Activated CD8-positive, alpha-beta memory T cell treated with anti-CD3 and anti-CD28 coated beads for 36 hours (primary cell): ENCODE results near the gene LRRC4. TPM values are rescaled to one million over a fixed set of nuclear protein-coding genes. Genes with fewer than 3 reads are reported as not detected.

Experiments
- CTCF ChIA-PET: fragments of 350-600 bp; sonication (Branson Sonifier 250); formaldehyde crosslinking; loops from one replicate; lab custom pipeline; 2021; ENCODE audit warnings: antibody characterized with exemption; lab: Charles Lee
- POLR2A ChIA-PET: fragments of 350-600 bp; sonication (Branson Sonifier 250); formaldehyde crosslinking; loops from one replicate; lab custom pipeline; 2021; ENCODE audit warnings: antibody characterized with exemption; lab: Charles Lee
- total RNA-seq, 2 experiments: library from RNA; stranded (reverse); gene quantifications; one replicate each; pipeline ENCODE4 v1.2.3, GENCODE V29; 2021

The LRRC4 gene
- total RNA-seq, 2 experiments from 2014 or later = 0.13 TPM; not detected in 1

GRCh38 chr7:128060018-128060417 is 28.8 kb upstream of the LRRC4 start:
- ChIA-PET POLR2A (no interaction called here), CTCF (no interaction called here)

GRCh38 chr7:128059143-128059988 is 28.1 kb upstream of the LRRC4 start:
- CTCF ChIA-PET = interaction anchor here (1.2 to 1.8 kb wide), 2 partner anchors 10 to 150 kb away, joined by 3 to 6 read pairs; no protein-coding TSS in a partner anchor
- POLR2A ChIA-PET = no interaction called here

DNA sequence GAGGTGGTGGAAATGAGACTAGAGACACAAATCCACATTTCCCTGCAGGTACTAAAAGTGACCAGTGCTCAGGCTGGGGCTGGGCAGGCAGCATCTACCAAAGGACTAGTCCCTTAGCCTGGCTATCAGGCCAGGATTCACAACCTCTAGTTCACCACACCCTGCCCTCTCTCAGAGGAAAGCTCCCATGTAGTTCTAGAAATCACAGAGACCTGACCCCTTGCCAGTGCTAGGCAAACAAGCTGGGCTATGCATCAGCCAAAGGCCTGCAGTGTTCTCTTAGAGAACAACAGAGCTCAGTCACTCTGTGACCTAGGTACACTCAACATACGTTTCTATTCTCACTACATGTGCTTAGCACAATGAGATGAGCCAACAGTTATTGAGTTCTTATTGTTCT is 26.7 kb upstream of the LRRC4 start:
- POLR2A ChIA-PET = no interaction called here
- CTCF ChIA-PET = interaction anchor here (1.0 to 1.8 kb wide), 3 partner anchors 9 to 152 kb away, joined by 3 to 6 read pairs (median 3); no protein-coding TSS in a partner anchor

DNA sequence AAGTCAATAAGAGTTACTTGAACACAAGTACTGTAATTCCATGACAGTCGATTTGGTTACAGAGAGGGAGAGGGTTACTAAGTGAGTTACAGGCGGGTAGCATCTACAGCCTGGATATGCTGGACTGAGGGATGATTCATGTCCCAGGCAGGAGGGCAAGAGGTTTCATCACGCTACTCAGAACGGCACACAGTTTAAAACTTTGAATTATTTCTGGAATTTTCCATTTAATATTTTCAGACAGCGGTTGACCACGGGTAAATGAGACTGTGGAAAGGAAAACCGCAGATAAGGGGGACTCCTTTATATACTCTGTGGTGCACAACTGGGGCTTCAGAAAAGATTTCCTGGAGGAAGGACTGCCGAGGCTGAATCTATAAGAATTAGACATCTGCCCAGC is 25.7 kb upstream of the LRRC4 start:
- POLR2A ChIA-PET = no interaction called here
- CTCF ChIA-PET = no interaction called here

- ChIA-PET CTCF (no interaction called here), POLR2A (no interaction called here)
These were observed 24.4 kb upstream of the LRRC4 start for GRCh38 chr7:128055637-128056036.

- ChIA-PET CTCF (no interaction called here), POLR2A (interaction anchor here (0.6 kb wide), 1 partner anchor 280 kb away, joined by 3 read pairs; no protein-coding TSS in a partner anchor)
These were observed 23.3 kb upstream of the LRRC4 start for GRCh38 chr7:128054511-128054910.

DNA sequence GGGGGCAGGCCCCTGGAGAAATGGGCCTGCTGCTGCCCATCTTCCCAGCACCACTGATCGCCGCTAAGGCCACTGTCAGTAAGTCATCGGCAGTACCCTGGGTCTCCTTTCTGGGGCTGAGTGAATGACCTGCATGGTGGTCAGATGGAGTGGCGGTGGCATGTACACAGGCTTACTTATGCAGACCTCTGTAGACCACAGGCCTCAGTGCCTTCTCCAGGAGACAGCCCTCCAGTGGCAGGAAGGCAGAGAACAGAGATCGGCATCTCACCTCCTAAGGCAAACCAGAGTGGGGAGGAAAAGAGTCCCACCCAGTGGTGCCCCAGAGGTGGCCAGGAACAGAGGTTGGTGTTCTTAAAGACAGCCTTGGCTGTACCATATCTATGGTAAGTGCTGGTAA is 22.8 kb upstream of the LRRC4 start:
- POLR2A ChIA-PET = interaction anchor here (0.6 kb wide), 1 partner anchor 279 kb away, joined by 3 read pairs; no protein-coding TSS in a partner anchor
- CTCF ChIA-PET = no interaction called here

DNA sequence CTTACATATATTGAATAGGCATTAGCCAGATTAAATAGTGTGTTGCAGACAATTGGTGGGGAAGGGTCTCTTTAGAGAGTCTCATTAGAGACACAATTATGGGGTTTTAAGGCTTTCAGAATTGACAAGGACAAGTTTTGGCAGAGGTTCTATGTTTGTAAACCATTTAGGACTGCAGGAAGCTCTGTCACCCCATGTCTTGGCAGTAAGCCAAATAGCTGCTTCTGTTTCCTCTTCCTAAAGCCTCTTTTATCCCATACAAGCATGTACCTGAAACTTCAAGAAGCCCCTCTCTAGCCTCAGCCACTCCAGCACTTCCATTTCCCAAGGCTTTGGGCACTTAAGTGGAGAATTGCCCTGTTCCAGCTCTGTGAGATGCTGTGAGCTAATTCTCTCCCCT is 21.8 kb upstream of the LRRC4 start:
- POLR2A ChIA-PET = no interaction called here

DNA sequence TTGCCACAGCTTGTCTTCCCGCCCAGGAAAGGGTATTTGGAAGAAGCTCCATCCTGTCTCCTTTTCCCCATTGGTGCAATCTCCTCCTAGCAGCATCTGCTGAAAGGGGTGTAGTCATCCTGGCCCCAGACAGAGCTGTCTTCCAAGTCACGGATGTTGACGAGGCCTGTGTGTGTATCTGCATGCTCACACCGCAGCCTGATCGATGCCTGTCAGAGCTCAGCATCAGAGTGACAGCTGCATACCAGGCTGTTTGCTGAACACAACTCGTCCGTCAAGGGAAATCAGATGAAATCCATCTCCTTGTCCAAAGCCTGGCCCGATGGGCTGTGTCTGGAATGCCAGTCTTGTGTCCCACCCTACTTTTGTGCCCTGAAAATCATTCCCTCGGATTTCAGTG is 21.2 kb upstream of the LRRC4 start:
- POLR2A ChIA-PET = no interaction called here
- CTCF ChIA-PET = no interaction called here

More for the DNA sequence above, 21.8 kb upstream of the LRRC4 start:
- CTCF ChIA-PET = no interaction called here

GRCh38 chr7:128045766-128046165 is 14.5 kb upstream of the LRRC4 start:
- POLR2A ChIA-PET = no interaction called here
- CTCF ChIA-PET = no interaction called here

DNA sequence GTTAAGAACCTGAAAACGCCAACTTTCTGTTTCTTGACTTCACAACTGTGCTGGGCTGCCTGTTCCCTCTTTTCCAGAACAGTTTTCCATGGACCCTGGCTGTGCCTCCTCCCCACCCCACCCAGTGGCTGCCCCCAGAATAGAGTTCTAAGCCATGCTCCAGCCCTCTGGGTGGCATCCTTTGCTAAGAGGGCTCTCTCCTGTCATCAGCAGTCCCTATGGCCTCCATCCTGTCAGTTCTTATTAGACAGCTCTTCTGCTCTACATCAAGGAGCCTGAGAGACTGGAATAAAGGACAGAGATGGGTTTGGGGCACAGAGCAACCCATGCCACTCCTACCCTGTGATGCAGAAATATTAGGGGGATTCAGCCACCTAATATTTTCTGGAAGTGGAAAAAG is 13.9 kb upstream of the LRRC4 start:
- ChIA-PET POLR2A (no interaction called here), CTCF (no interaction called here)

DNA sequence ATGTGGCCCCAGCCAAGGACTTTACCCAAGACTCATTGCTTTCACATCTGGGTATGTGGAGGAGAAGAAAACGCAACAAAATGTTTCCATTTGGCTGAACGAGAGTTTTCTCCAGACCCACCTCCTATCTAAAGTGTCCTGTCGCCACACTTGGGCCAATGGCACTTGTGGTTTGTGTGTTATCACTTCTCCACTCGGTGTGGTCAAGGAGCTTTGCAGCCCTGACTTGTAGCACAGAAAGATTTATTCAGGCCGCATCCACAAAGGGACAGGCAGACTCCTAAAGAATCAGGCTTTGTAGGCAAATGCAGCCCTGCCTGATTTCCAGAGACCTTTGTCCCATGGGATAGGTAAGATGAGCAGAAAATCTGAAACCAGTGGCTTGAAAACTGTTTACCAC is 12.8 kb upstream of the LRRC4 start:
- ChIA-PET POLR2A (no interaction called here), CTCF (no interaction called here)

GRCh38 chr7:128042012-128042411 is 10.8 kb upstream of the LRRC4 start:
- CTCF ChIA-PET = no interaction called here
- POLR2A ChIA-PET = no interaction called here

DNA sequence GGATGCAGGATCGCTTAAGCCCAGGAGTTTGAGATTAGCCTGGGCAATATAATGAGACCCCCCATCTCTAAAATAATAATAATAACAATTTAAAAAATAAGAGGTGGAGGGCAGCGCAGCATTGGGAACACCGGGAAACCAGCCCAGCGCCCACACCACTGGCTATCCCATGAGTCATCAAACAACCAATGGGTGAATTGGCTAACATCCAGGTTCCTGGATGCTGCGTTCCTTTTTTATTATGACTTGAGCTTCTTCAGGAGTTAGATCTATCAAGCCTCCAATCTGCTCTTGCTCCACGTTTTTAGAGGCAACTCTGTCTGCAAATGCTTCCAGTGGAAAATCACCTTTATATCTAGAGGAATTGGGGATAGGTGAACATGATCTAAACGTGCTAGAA is 10.0 kb upstream of the LRRC4 start:
- ChIA-PET POLR2A (no interaction called here), CTCF (no interaction called here)

GRCh38 chr7:128040205-128040604 is 9.0 kb upstream of the LRRC4 start:
- ChIA-PET CTCF (no interaction called here), POLR2A (no interaction called here)

DNA sequence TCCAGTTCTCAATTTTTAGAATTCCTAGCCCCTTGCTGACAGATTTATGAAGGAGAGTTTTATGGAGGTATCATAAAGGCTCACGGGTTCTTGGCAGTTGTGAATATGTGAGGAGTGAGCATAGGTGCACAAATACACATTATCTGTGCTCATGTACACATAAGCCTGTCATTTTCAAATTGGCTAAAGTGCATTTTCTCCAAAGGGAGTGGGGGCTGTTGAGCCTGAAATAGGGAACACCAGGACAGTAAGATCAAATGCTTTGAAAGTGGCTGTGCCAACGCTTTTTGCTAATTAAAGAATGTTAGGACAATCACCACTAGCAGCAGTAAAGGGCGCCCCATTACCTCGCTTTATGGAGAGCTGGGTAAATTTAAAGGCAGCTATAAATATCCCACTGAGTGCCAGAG is 8.3 kb upstream of the LRRC4 start:
- CTCF ChIA-PET = no interaction called here
- POLR2A ChIA-PET = no interaction called here

DNA sequence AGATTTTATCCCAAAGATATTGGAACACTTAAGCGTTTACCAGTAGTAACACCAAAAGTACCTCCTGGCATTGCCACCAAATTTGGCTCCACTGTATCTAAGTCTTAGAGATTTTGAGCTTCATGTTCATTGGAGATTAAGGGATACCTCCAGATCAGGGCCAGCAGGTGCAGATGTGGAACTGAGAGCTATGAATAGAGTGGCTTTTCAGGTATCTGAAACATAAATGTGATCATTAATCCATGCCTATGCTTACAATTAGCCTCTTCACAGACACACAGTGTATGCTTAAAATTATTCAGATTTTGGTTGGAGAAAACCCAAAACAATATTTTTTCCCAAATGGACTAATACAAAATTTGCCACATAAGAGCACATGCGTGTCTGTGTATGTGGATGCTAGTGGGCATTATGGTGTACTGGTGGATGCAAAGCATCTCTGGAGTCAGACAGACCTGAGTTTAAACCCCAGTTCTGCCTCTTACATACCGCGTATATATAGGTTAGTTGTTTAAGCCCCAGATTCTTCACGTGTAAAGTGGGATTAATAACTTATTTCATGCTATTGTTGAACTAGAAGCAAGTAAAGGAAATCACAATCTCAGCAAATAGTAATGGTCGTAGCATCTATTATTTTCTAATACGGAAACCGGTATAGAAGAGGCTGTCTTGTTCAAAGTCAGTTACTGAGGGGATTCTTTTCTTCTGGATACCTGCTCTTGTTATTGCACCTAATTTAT is 6.8 kb upstream of the LRRC4 start:
- ChIA-PET POLR2A (no interaction called here), CTCF (no interaction called here)

GRCh38 chr7:128037081-128037480 is 5.8 kb upstream of the LRRC4 start:
- ChIA-PET CTCF (no interaction called here), POLR2A (no interaction called here)

DNA sequence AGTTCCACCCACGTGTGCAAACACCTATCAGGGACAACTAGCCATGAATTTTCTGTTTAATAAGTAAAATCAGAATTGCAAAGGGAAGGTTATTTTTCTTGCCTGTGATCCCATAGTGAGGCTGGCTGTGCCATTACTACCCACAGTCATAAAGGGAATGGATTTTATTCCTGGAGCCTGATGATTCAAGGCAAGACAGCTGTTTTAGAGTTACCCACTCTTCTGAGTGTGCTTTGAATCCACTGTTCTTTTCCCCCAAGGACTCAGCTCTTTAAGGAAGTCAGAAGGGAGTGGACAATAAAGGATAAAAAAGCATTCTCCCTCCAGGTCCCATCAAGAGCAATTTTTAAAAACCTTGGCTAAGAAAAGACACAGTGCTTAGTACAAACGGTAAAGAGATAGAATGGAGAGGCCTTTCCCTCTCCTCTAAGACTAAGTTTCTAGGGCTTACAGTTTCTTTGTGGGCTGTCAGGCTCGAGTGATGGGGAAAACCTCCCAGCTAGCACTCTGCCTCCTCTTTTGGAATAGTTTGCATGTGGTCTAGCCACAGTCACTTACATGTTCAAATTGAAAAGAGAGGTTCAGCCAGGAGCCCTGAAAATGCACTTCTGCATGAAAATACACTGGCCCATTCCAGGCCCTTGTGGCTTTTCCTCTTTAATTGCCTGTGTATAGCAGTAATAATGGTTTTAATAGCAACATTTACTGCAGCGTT is 5.1 kb upstream of the LRRC4 start:
- CTCF ChIA-PET = no interaction called here
- POLR2A ChIA-PET = no interaction called here

DNA sequence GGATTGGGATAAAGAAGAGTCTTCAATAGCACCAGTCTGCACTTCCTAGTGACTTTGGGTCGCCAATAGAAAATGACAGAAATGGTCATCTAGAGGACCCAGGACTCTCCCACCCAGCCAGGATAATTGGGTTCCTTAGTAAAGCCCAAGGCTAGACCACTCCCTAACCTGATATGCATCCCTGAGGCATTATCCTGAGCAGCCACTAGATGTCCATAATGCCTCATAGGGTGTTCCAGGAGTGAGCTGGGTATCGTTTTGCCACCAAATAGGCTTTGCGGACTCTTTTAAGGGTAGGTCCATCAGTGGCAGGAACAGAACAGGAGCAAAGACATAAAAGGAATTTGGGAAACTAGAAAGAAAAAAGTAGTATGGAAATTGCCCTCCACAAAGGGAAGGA is 4.5 kb upstream of the LRRC4 start:
- ChIA-PET CTCF (no interaction called here), POLR2A (no interaction called here)
